HL-60 (cell line): ENCODE results near the gene MAN2B2.

ENCODE experiments used
- DNase-seq, 2 experiments: peaks; one replicate each; pipeline ENCODE4 v3.0.0-alpha.2; 2010 to 2020; ENCODE audit warnings: low read depth in 1 of 2, low spot score in 1 of 2
- H3K27ac ChIP-seq: fragments of 250-450 bp; sonication (Bioruptor Pico); replicated peaks from 2 replicates; pipeline ENCODE4 v1.5.1; 2020; ENCODE audit warnings: mild to moderate bottlenecking, moderate library complexity
- H3K27me3 ChIP-seq: fragments of 250-450 bp; sonication (Bioruptor Pico); 2 replicates; pipeline ENCODE4 v1.5.1; 2021; ENCODE audit warnings: mild to moderate bottlenecking, moderate library complexity; ENCODE audit not compliant: insufficient read depth, poor library complexity, severe bottlenecking
- H3K4me3 ChIP-seq: replicated peaks from 2 replicates; pipeline ENCODE4 v1.5.1; 2011; ENCODE audit warnings: mild to moderate bottlenecking, control low read depth, low read length; ENCODE audit not compliant: insufficient read depth
- CTCF ChIP-seq: IDR thresholded peaks from one replicate; pipeline ENCODE4 v1.5.1; 2011; ENCODE audit warnings: low read length, control low read depth, inconsistent platforms; ENCODE audit not compliant: insufficient read depth
- GABPA ChIP-seq: IDR thresholded peaks from 2 replicates; pipeline ENCODE4 v1.6.1; 2012; ENCODE audit warnings: low read depth
- POLR2AphosphoS5 ChIP-seq: IDR thresholded peaks from 2 replicates; pipeline ENCODE4 v1.6.1; 2012; ENCODE audit warnings: low read depth
- REST ChIP-seq: IDR thresholded peaks from 2 replicates; pipeline ENCODE4 v1.6.1; 2012; ENCODE audit warnings: low read depth; ENCODE audit not compliant: insufficient replicate concordance
- SPI1 ChIP-seq: IDR thresholded peaks from 2 replicates; pipeline ENCODE4 v1.6.1; 2012; ENCODE audit warnings: low read depth, mild to moderate bottlenecking, borderline replicate concordance

The MAN2B2 gene

DNA sequence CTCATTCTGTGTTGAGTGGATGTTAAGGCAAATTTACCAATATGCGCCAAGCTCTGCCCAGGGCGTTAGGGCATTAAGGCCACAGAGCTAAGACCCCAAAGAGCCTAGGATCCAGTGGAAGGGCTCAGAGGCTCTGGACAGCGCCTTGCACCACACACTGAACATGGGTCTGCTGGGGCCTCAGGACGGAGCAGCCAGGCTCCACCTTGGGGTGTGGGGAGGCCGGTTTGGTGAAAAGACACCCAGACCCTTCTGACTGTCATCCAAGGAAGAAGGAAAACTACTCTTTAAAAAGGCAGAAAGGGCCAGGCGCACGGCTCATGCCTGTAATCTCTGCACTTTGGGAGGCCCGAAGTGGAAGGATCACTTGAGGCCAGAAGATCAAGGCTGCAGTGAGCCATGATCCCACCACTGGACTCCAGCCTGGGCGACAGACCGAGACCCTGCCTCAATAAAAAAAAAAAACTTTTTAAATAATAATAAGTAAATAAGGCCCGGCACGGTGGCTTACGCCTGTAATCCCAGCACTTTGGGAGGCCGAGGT, 64.2 kb downstream of the MAN2B2 start:
- H3K4me3 ChIP-seq = no peak overlapping the region
- no peak for DNase-seq
- no peak overlapping the region for H3K27ac ChIP-seq
- TF ChIP-seq POLR2AphosphoS5 (no peak), CTCF (no peak), GABPA (no peak), SPI1 (no peak), REST (no peak)
- no peaks in the 10 kb centered on the region for H3K27me3 ChIP-seq

GRCh38 chr4:6640292-6641163, 65.5 kb downstream of the MAN2B2 start, which contains the start of gene MRFAP1:
Gene MRFAP1 (plus strand): TSS chr4:6640685. CDS start chr4:6640863, 178 bp downstream.
- H3K27me3 ChIP-seq = no peaks in the 10 kb centered on the region
- H3K4me3 ChIP-seq = peak within 1 kb of the TSS; percentile 93
- TF ChIP-seq CTCF (no peak), SPI1 (peak; percentile 48; the same call in 1 of the 2 replicates), REST (peak; percentile 73), POLR2AphosphoS5 (peak; percentile 82), GABPA (no peak)
- peak; percentile 94 to 95 for DNase-seq
- peak within 1 kb of the TSS; percentile 80 for H3K27ac ChIP-seq

DNA sequence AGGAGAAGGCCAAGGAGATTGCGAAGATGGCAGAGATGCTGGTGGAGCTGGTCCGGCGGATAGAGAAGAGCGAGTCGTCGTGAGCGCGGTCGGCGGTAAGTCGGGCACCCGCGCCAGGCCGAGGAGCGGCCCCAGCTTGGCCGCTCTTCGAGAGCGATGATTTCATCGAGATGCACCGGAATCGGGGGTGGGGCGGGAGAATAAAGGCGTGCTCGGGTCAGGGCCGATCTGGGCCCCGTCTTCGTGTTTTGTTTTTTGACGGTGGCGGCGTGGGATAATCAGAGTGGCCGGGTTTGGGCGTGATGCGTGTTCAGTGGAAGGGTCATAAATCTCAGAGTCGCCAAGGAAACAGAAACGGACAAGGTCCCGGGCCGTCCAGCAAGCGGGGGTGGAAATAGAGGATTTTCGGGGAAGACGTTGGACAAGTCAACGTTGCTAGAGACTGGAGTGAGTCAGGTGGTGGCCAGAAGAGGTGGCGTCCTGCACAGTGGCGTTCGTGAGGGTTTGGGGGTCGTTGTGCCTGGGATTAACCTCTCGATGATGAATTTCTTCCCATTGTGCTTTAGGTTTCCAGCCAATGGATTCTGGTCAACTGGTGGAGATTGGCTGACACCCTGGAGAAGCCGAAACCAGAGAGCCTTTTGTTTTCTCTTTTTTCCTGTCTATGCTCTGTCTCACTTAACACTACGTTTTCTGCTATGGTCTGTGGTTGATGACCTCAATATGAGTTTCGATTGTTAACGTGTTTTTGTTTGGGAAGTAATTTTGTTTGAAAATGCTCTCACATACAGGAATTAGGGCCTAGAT, 66.4 kb downstream of the MAN2B2 start:
- peak in 1 of 2 experiments; percentile 24 for DNase-seq
- Histone ChIP-seq H3K4me3 (peak overlapping the region; percentile 93), H3K27ac (peak overlapping the region; percentile 80), H3K27me3 (no peaks in the 10 kb centered on the region)
- TF ChIP-seq SPI1 (no peak), GABPA (no peak), POLR2AphosphoS5 (no peak), REST (no peak), CTCF (no peak)
